Breast epithelium (tissue), 3 donors: ENCODE results near the gene KLHL8.

Experiments used
- POLR2A ChIP-seq: fragments of 450-650 bp; IDR thresholded peaks from one replicate; pipeline ENCODE4 v1.6.1; 2016; ENCODE audit warnings: antibody characterized with exemption, mild to moderate bottlenecking, moderate library complexity
- TF ChIP-seq, protein P1 (sequence below), 3 donors: fragments of 450-650 bp; IDR thresholded peaks; one replicate each; pipeline ENCODE4 v1.5.1; 2016 to 2017; ENCODE audit warnings: antibody characterized with exemption in 3 of 3, mild to moderate bottlenecking in 3 of 3, moderate library complexity in 3 of 3

DNA sequence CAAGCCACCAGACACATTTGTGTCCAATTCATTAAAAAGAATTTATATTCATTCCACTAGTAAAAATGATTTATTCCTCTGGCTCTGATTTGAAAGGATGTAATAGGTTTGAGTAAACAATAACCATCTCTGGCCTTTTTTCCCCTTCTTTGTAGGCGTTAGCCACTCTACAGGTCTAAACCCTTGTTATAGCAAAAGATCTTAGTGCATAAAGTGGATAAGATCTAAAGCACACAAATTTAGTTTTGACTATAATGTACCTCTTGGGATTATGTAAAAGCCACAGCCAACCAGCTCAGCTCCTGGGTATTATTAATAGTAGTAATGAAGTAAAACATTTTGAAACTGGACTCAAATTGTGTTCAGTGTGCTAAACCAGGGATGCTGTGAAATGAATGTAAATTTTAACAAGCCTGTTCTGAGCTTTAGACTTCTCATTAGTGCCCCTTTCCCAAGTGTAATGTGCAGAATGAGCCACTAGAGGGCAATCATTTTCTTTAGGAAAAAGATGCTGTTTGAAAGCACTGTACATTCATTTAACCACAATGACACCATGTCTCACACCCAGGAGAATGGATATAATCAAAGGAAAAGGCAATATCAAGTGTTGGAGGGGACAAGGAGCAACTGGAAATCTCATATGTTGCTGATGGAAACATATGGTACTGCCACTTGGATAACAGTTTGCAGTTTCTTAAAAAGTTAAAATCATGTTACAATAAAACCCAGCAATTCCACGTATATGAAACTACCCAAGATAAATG is 69.7 kb downstream of the KLHL8 start:
- TF ChIP-seq POLR2A = no peak
- TF ChIP-seq, protein P1, sequence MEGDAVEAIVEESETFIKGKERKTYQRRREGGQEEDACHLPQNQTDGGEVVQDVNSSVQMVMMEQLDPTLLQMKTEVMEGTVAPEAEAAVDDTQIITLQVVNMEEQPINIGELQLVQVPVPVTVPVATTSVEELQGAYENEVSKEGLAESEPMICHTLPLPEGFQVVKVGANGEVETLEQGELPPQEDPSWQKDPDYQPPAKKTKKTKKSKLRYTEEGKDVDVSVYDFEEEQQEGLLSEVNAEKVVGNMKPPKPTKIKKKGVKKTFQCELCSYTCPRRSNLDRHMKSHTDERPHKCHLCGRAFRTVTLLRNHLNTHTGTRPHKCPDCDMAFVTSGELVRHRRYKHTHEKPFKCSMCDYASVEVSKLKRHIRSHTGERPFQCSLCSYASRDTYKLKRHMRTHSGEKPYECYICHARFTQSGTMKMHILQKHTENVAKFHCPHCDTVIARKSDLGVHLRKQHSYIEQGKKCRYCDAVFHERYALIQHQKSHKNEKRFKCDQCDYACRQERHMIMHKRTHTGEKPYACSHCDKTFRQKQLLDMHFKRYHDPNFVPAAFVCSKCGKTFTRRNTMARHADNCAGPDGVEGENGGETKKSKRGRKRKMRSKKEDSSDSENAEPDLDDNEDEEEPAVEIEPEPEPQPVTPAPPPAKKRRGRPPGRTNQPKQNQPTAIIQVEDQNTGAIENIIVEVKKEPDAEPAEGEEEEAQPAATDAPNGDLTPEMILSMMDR (IDR thresholded peaks at IDR 0.05) = peak; percentile 80 to 91 (median 89)
